K562 (cell line): ENCODE measurements around the gene YPEL3. TPM values are rescaled to one million over a fixed set of nuclear protein-coding genes. Genes with fewer than 3 reads are reported as not detected.

Experiments used
- ATAC-seq: fragments of 200-7000 bp; cut with Tn5 transposase; 3 replicates; pipeline ENCODE4 v1.9.1; 2020; ENCODE audit warnings: moderate library complexity
- BruUV-seq: library from RNA; stranded (reverse); fragments of 400-500 nt; replicated peaks from 2 replicates; lab custom pipeline; 2021; lab: Mats Ljungman, UMichigan
- CTCF ChIA-PET: fragments of 300-600 bp; formaldehyde crosslinking; extraction: SDS; loops from one replicate; lab custom pipeline; 2021; ENCODE audit warnings: low intra/inter-chr PET ratio; lab: Yijun Ruan, JAX
- POLR2A ChIA-PET: fragments of 300-600, 350-650 bp; sonication (Branson Sonifier 250); formaldehyde crosslinking; extraction: SDS; loops from one replicate; lab custom pipeline; 2021; ENCODE audit warnings: antibody characterized with exemption, inconsistent platforms; lab: Yijun Ruan, JAX
- DNase-seq, 4 experiments: peaks; one replicate each; pipeline versions ENCODE4 v3.0.0 to v3.0.0-alpha.2; 2011 to 2018; ENCODE audit warnings: low spot score in 3 of 4, mixed read lengths in 3 of 4; ENCODE audit errors: extremely low read depth in 1 of 4
- FAIRE-seq: peaks from 2 replicates; lab custom pipeline; 2011; peaks lifted over from hg19 to GRCh38; lab: Jason Lieb, UNC
- H2AFZ ChIP-seq: 2 replicates; pipeline ENCODE4 v1.6.0; 2011; ENCODE audit warnings: low read depth, low read length, control low read depth, inconsistent platforms
- H3K27ac ChIP-seq: fragments of 200-600 bp; 3 replicates; pipeline ENCODE4 v1.8.0; 2011; ENCODE audit warnings: low read depth, mild to moderate bottlenecking, control low read depth, inconsistent platforms, low read length, moderate library complexity, mixed read lengths; ENCODE audit errors: extremely low read depth
- H3K27me3 ChIP-seq, 2 experiments: fragments of 300-600 bp in 1 of 2; 2 replicates in 1 of 2; 3 replicates in 1 of 2; pipeline versions ENCODE4 v1.6.0 to v1.8.0; 2011; ENCODE audit warnings: inconsistent platforms in 2 of 2, low read length in 2 of 2, mild to moderate bottlenecking in 1 of 2, mixed read lengths in 1 of 2, moderate library complexity in 1 of 2; ENCODE audit not compliant: control insufficient read depth in 2 of 2, insufficient read depth in 2 of 2
- H3K36me3 ChIP-seq: fragments of 300-600 bp; 3 replicates; pipeline ENCODE4 v1.8.0; 2011; ENCODE audit warnings: mild to moderate bottlenecking, low read length, inconsistent platforms; ENCODE audit not compliant: control insufficient read depth, insufficient read depth
- H3K4me1 ChIP-seq, 2 experiments: fragments of 200-600 bp in 1 of 2; replicated peaks in 1 of 2; 2 replicates in 1 of 2; 3 replicates in 1 of 2; pipeline versions ENCODE4 v1.5.1 to v1.8.0; 2011; ENCODE audit warnings: inconsistent platforms in 2 of 2, low read length in 2 of 2, mild to moderate bottlenecking in 1 of 2, mixed read lengths in 1 of 2, moderate library complexity in 1 of 2; ENCODE audit not compliant: control insufficient read depth in 2 of 2, insufficient read depth in 2 of 2
- H3K4me2 ChIP-seq: 2 replicates; pipeline ENCODE4 v1.6.1; 2011; ENCODE audit warnings: low read length, control low read depth, inconsistent platforms, mixed read lengths; ENCODE audit not compliant: insufficient read depth
- H3K4me3 ChIP-seq: fragments of 200-600 bp; sonication (generic), shearing (Covaris generic); 2 replicates; pipeline ENCODE4 v1.5.1; 2016; ENCODE audit warnings: control low read depth, inconsistent platforms
- H3K79me2 ChIP-seq: fragments of 200-600 bp; 3 replicates; pipeline ENCODE4 v1.8.0; 2011; ENCODE audit warnings: low read length, inconsistent platforms; ENCODE audit not compliant: control insufficient read depth, insufficient read depth
- H3K9ac ChIP-seq, 2 experiments: 2 replicates each; pipeline versions ENCODE4 v1.6.0 to v1.6.1; 2011; ENCODE audit warnings: low read depth in 2 of 2, low read length in 2 of 2, control low read depth in 1 of 2, inconsistent platforms in 1 of 2, mild to moderate bottlenecking in 1 of 2, mixed read lengths in 1 of 2; ENCODE audit not compliant: insufficient read depth in 1 of 2
- H3K9me1 ChIP-seq: one replicate; pipeline ENCODE4 v1.6.0; 2011; ENCODE audit warnings: inconsistent platforms, mild to moderate bottlenecking, low read length, moderate library complexity; ENCODE audit not compliant: control insufficient read depth, insufficient read depth
- H3K9me3 ChIP-seq: replicated peaks from 2 replicates; pipeline ENCODE4 v1.5.1; 2011; ENCODE audit warnings: low read depth, low read length, inconsistent platforms; ENCODE audit not compliant: control insufficient read depth, insufficient read depth
- H4K20me1 ChIP-seq: replicated peaks from 2 replicates; pipeline ENCODE4 v1.6.1; 2011; ENCODE audit warnings: low read length, inconsistent platforms, mixed read lengths; ENCODE audit not compliant: control insufficient read depth, insufficient read depth
- EHMT2 ChIP-seq: fragments of 450-650 bp; IDR thresholded peaks from 2 replicates; pipeline ENCODE4 v1.6.1; 2018; ENCODE audit warnings: antibody characterized with exemption
- ELK1 ChIP-seq: sonication (generic); formaldehyde crosslinking; IDR thresholded peaks from 2 replicates; pipeline ENCODE4 v1.8.1; 2022; ENCODE audit warnings: missing genetic modification reagents
- GABPB2 ChIP-seq: fragments of 250-450 bp; sonication (Bioruptor Pico); conservative IDR thresholded peaks from 2 replicates; pipeline ENCODE4 v1.5.1; 2021; ENCODE audit warnings: mild to moderate bottlenecking
- HNRNPH1 ChIP-seq: fragments of 200-400 bp; formaldehyde crosslinking; optimal IDR thresholded peaks from 2 replicates; pipeline ENCODE3; 2017; ENCODE audit warnings: low read depth, mild to moderate bottlenecking, low read length, moderate library complexity
- LARP7 ChIP-seq: fragments of 450-650 bp; IDR thresholded peaks from 2 replicates; pipeline ENCODE4 v1.6.1; 2016
- MTA1 ChIP-seq: fragments of 450-650 bp; IDR thresholded peaks from 2 replicates; pipeline ENCODE4 v1.6.1; 2017; ENCODE audit warnings: borderline replicate concordance
- NCOA4 ChIP-seq: fragments of 450-650 bp; IDR thresholded peaks from 2 replicates; pipeline ENCODE4 v1.6.1; 2018; ENCODE audit warnings: mild to moderate bottlenecking; ENCODE audit not compliant: partially characterized antibody
- PURB ChIP-seq: sonication (generic); formaldehyde crosslinking; IDR thresholded peaks from 2 replicates; pipeline ENCODE4 v1.9.0; 2021; ENCODE audit warnings: low read depth, mild to moderate bottlenecking, missing genetic modification reagents
- RCOR1 ChIP-seq, 2 experiments: IDR thresholded peaks; 2 replicates each; pipeline ENCODE4 v1.6.1; 2012; ENCODE audit warnings: low read depth in 2 of 2, low read length in 2 of 2, borderline replicate concordance in 1 of 2, improper control_type of control experiment in 1 of 2
- TEAD2 ChIP-seq: fragments of 450-650 bp; IDR thresholded peaks from 2 replicates; pipeline ENCODE4 v1.6.1; 2016; ENCODE audit warnings: missing genetic modification characterization, control low read depth, missing compliant biosample characterization
- ZNF175 ChIP-seq: fragments of 200-800 bp; sonication (Bioruptor generic); IDR thresholded peaks from 2 replicates; pipeline ENCODE4 v1.6.1; 2016; ENCODE audit warnings: low read depth, mild to moderate bottlenecking, missing genetic modification characterization, missing compliant biosample characterization
- ZNF444 ChIP-seq: fragments of 250-450 bp; sonication (Bioruptor Pico); IDR thresholded peaks from 2 replicates; pipeline ENCODE4 v1.4.0; 2020; ENCODE audit warnings: mild to moderate bottlenecking, moderate library complexity
- ZNF696 ChIP-seq: fragments of 250-450 bp; sonication (Bioruptor Pico); conservative IDR thresholded peaks from 2 replicates; pipeline ENCODE4 v1.4.0; 2020; ENCODE audit warnings: mild to moderate bottlenecking, moderate library complexity
- WGBS: fragments of 100-300 bp; shearing (Covaris generic); methylation state at CpG from one replicate; pipeline ENCODE4 v1.1.6; 2016; ENCODE audit warnings: low coverage, mixed read lengths; ENCODE audit not compliant: insufficient coverage; ENCODE audit errors: missing lambda C conversion rate; 5-methylcytosine and 5-hydroxymethylcytosine counted together
- in situ Hi-C: fragments of 300-500 bp; cut with MboI; formaldehyde crosslinking; loops from 4 replicates; pipeline ENCODE4 v1.15.0; 2018; ENCODE audit warnings: inconsistent platforms, mixed read lengths
- intact Hi-C: fragments of 100-400 bp; cut with micrococcal nuclease; formaldehyde crosslinking; loops from 2 replicates; pipeline ENCODE4 v1.14.2; 2022
- polyA plus RNA-seq, 8 experiments: library from polyadenylated mRNA; depleted of rRNA in 4 of 8; stranded (reverse) in 5 of 8; unstranded in 3 of 8; fragments of >200 nt; fragmentation: Nextera tagmentation in 2 of 8; fragmentation: Illumina TruSeq in 1 of 8; extraction: Ambion mirVana in 2 of 8; extraction: Trizol in 1 of 8; gene quantifications; 2 replicates each; pipeline versions ENCODE4 v1.2.1 to v1.2.3, GENCODE V29; 2011 to 2014; ENCODE audit warnings: inconsistent platforms in 1 of 8, missing spikeins in 1 of 8
- total RNA-seq, 7 experiments: library from RNA; depleted of rRNA in 6 of 7; stranded (reverse); fragments of >200 nt in 6 of 7; fragmentation: Illumina TruSeq in 2 of 7; extraction: Trizol in 2 of 7; gene quantifications; 2 replicates each; pipeline versions ENCODE4 v1.2.1 to v1.2.3, GENCODE V29; 2011 to 2021; ENCODE audit warnings: low replicate concordance in 1 of 7
- TF ChIP-seq, protein P1 (sequence below): fragments of 250-450 bp; sonication (Bioruptor Pico); IDR thresholded peaks from 2 replicates; pipeline ENCODE4 v1.8.0; 2021; ENCODE audit warnings: mild to moderate bottlenecking, moderate library complexity
- TF ChIP-seq, protein P2 (sequence below), 2 experiments: fragments of 450-650 bp in 1 of 2; sonication (generic) in 1 of 2; formaldehyde crosslinking; conservative IDR thresholded peaks; 2 replicates each; pipeline versions ENCODE4 v1.4.0 to v1.8.1; 2020 to 2022; ENCODE audit warnings: mild to moderate bottlenecking in 1 of 2, missing genetic modification reagents in 1 of 2

The YPEL3 gene
- total and polyA plus RNA-seq, 9 of the 15 experiments (the other 6 are each of a cell fraction or from before 2014, with no cell fraction given): 0.41 to 15.0 (median 2.9) TPM

DNA sequence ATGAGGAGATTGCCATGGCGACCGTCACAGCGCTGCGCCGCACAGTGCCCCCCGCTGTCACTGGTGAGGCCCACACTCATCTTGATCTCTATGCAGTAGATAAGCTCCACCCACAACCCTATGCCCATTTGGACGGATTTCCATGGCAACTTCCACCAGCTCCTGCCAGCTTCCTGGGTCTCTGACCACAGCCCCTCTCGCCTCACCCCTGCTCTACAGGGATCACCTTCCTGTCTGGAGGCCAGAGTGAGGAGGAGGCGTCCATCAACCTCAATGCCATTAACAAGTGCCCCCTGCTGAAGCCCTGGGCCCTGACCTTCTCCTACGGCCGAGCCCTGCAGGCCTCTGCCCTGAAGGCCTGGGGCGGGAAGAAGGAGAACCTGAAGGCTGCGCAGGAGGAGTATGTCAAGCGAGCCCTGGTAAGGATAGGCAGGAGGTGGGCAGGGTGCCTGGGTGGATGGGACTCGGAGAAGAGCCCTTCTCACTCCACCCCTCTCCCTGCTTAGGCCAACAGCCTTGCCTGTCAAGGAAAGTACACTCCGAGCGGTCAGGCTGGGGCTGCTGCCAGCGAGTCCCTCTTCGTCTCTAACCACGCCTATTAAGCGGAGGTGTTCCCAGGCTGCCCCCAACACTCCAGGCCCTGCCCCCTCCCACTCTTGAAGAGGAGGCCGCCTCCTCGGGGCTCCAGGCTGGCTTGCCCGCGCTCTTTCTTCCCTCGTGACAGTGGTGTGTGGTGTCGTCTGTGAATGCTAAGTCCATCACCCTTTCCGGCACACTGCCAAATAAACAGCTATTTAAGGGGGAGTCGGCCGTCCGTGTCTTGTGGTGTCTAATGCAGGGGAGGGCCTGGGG, 26.2 kb downstream of the YPEL3 start (continued):
- TF ChIP-seq PURB (CRISPR knock-in tag) (no peak), EHMT2 (no peak), ZNF696 (CRISPR knock-in tag) (no peak), HNRNPH1 (no peak)
- TF ChIP-seq, protein P1, sequence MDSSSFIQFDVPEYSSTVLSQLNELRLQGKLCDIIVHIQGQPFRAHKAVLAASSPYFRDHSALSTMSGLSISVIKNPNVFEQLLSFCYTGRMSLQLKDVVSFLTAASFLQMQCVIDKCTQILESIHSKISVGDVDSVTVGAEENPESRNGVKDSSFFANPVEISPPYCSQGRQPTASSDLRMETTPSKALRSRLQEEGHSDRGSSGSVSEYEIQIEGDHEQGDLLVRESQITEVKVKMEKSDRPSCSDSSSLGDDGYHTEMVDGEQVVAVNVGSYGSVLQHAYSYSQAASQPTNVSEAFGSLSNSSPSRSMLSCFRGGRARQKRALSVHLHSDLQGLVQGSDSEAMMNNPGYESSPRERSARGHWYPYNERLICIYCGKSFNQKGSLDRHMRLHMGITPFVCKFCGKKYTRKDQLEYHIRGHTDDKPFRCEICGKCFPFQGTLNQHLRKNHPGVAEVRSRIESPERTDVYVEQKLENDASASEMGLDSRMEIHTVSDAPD: no peak

- peak overlapping the region; percentile 55; the same call in 2 of the 3 replicates for H3K27ac ChIP-seq
- POLR2A ChIA-PET: interaction anchor here (0.8 to 1.9 kb wide), 2 partner anchors 23 to 26 kb away, joined by 3 to 9 read pairs; partner anchors contain the start of gene TBX6
- no peak for TF ChIP-seq ZNF444 (CRISPR knock-in tag)
- TF ChIP-seq MTA1: no peak
- no peak for TF ChIP-seq RCOR1 (IDR thresholded peaks at IDR 0.05; ENCODE audit: borderline replicate concordance in 1 of 2, low read depth in 2 of 2, low read length in 2 of 2)
- TF ChIP-seq GABPB2 (CRISPR knock-in tag): no peak
- TF ChIP-seq, protein P2, sequence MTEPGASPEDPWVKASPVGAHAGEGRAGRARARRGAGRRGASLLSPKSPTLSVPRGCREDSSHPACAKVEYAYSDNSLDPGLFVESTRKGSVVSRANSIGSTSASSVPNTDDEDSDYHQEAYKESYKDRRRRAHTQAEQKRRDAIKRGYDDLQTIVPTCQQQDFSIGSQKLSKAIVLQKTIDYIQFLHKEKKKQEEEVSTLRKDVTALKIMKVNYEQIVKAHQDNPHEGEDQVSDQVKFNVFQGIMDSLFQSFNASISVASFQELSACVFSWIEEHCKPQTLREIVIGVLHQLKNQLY (CRISPR knock-in tag; conservative IDR thresholded peaks at IDR 0.05): no peak
- TF ChIP-seq LARP7: no peak
- no peak for TF ChIP-seq ELK1 (CRISPR knock-in tag)
- TF ChIP-seq TEAD2 (tag): no peak
- TF ChIP-seq NCOA4: no peak
- TF ChIP-seq ZNF175 (CRISPR knock-in tag): no peak
These were observed 27.0 kb downstream of the YPEL3 start for GRCh38 chr16:30068750-30069610.

More at GRCh38 chr16:30068750-30069610, 27.0 kb downstream of the YPEL3 start:
- DNase-seq: peak in 1 of 4 experiments; percentile 37
- Histone ChIP-seq H3K4me1 (peaks cover 36 to 51% of the 10 kb centered on the region in 2 experiments), H3K79me2 (peaks cover 68% of the 10 kb centered on the region), H3K4me3 (peak overlapping the region; percentile 32), H3K4me2 (peak overlapping the region; percentile 79), H3K36me3 (peaks cover 64% of the 10 kb centered on the region), H3K9me1 (peaks cover 17% of the 10 kb centered on the region), H3K9ac (peak overlapping the region; percentile 86 to 93; a peak in 3 of 4 replicates), H3K27me3 (no peaks in the 10 kb centered on the region), H2AFZ (no peak overlapping the region), H4K20me1 (peaks cover 51% of the 10 kb centered on the region), H3K9me3 (no peaks in the 10 kb centered on the region)
- intact Hi-C loops (loop anchor here (10.0 kb wide), 2 partner anchors 306 to 586 kb away; partner anchors contain the start of genes FBRS, MYL11, PRR14 and TBC1D10B), in situ Hi-C loops (no loop called here)
- no TSS peak for BruUV-seq
- no peak for ATAC-seq
- CTCF ChIA-PET: no interaction called here
- FAIRE-seq: no peak
- WGBS: 97% methylated on average over 16 of the region's 17 CpGs
